SU-DHL-6 (cell line): Measurements from ENCODE around the gene CMTR2.

ENCODE experiments used
- H2AFZ ChIP-seq: fragments of 200-600 bp; sonication (generic); 2 replicates; pipeline ENCODE4 v1.6.1; 2014; ENCODE audit warnings: low read depth, mild to moderate bottlenecking, moderate library complexity, mixed read lengths, antibody characterized with exemption, low read length; ENCODE audit not compliant: severe bottlenecking
- H3F3A ChIP-seq: fragments of 200-600 bp; shearing (Covaris generic); 2 replicates; pipeline ENCODE4 v1.6.0; 2016; ENCODE audit warnings: antibody characterized with exemption, mild to moderate bottlenecking; ENCODE audit not compliant: insufficient read depth
- H3K27ac ChIP-seq: fragments of 200-600 bp; sonication (generic); 2 replicates; pipeline ENCODE4 v1.5.1; 2016; ENCODE audit warnings: low read depth, mild to moderate bottlenecking, low read length, moderate library complexity, mixed read lengths
- H3K27me3 ChIP-seq: fragments of 200-600 bp; sonication (generic), shearing (Covaris generic); 2 replicates; pipeline ENCODE4 v1.6.0; 2014; ENCODE audit warnings: mild to moderate bottlenecking, low read length
- H3K36me3 ChIP-seq: fragments of 200-600 bp; sonication (generic); 2 replicates; pipeline ENCODE4 v1.6.1; 2014; ENCODE audit warnings: mild to moderate bottlenecking, low read length, mixed read lengths
- H3K4me2 ChIP-seq: fragments of 300-600, 200-600 bp; shearing (Covaris generic), sonication (generic); 2 replicates; pipeline ENCODE4 v1.6.0; 2014; ENCODE audit warnings: low read length, low read depth, mild to moderate bottlenecking; ENCODE audit not compliant: poor library complexity, severe bottlenecking
- H3K4me3 ChIP-seq: fragments of 200-600 bp; sonication (generic); 2 replicates; pipeline ENCODE4 v1.5.1; 2014; ENCODE audit warnings: antibody characterized with exemption, low read length, mild to moderate bottlenecking, mixed read lengths; ENCODE audit not compliant: insufficient read depth, poor library complexity, severe bottlenecking
- H3K79me2 ChIP-seq: fragments of 200-600 bp; sonication (generic); 2 replicates; pipeline ENCODE4 v1.6.1; 2014; ENCODE audit warnings: mild to moderate bottlenecking, low read length, moderate library complexity; ENCODE audit not compliant: insufficient read depth
- H3K9ac ChIP-seq: fragments of 200-600 bp; sonication (generic); 2 replicates; pipeline ENCODE4 v1.7.0; 2014; ENCODE audit warnings: mild to moderate bottlenecking, low read length
- H3K9me2 ChIP-seq: fragments of 200-600 bp; sonication (generic); replicated peaks from 2 replicates; pipeline ENCODE4 v1.6.1; 2014; ENCODE audit warnings: low read length; ENCODE audit not compliant: insufficient read depth
- H3K9me3 ChIP-seq: fragments of 200-600 bp; sonication (generic); 2 replicates; pipeline ENCODE4 v1.6.1; 2014; ENCODE audit warnings: low read length, mixed read lengths; ENCODE audit not compliant: insufficient read depth
- H4K20me1 ChIP-seq: fragments of 200-600 bp; sonication (generic); 2 replicates; pipeline ENCODE4 v1.6.1; 2014; ENCODE audit warnings: low read depth, mild to moderate bottlenecking, antibody characterized with exemption, low read length, moderate library complexity, mixed read lengths
- CTCF ChIP-seq: fragments of 200-600 bp; sonication (generic); IDR thresholded peaks from one replicate; pipeline ENCODE4 v1.5.1; 2017; ENCODE audit warnings: antibody characterized with exemption, mild to moderate bottlenecking, low read length, moderate library complexity; ENCODE audit not compliant: insufficient read depth, poor library complexity, severe bottlenecking
- EZH2phosphoT487 ChIP-seq: fragments of 200-600 bp; sonication (generic), shearing (Covaris generic); conservative IDR thresholded peaks from 2 replicates; pipeline ENCODE4 v1.6.1; 2018; ENCODE audit warnings: mild to moderate bottlenecking, antibody characterized with exemption, low read length, moderate library complexity, mixed read lengths

The CMTR2 gene

GRCh38 chr16:71249399-71249798, 39.8 kb downstream of the CMTR2 start:
- no peak overlapping the region for H3K4me3 ChIP-seq
- no peak overlapping the region for H3K27ac ChIP-seq
- H4K20me1 ChIP-seq, result no peaks in the 10 kb centered on the region
- no peaks in the 10 kb centered on the region for H3K9me2 ChIP-seq
- no peak for TF ChIP-seq CTCF
- no peak for TF ChIP-seq EZH2phosphoT487
- H3F3A ChIP-seq, result no peaks in the 10 kb centered on the region
- H2AFZ ChIP-seq, result no peak overlapping the region
- H3K27me3 ChIP-seq, result no peaks in the 10 kb centered on the region
- H3K9ac ChIP-seq, result no peak overlapping the region
- no peaks in the 10 kb centered on the region for H3K79me2 ChIP-seq
- no peaks in the 10 kb centered on the region for H3K36me3 ChIP-seq
- no peaks in the 10 kb centered on the region for H3K9me3 ChIP-seq
- H3K4me2 ChIP-seq, result no peak overlapping the region

- H3K36me3 ChIP-seq, result no peaks in the 10 kb centered on the region
- no peak overlapping the region for H3K4me2 ChIP-seq
- H2AFZ ChIP-seq, result no peak overlapping the region
- no peak overlapping the region for H3K9ac ChIP-seq
- H3K9me2 ChIP-seq, result no peaks in the 10 kb centered on the region
- no peaks in the 10 kb centered on the region for H4K20me1 ChIP-seq
- H3F3A ChIP-seq, result no peaks in the 10 kb centered on the region
- H3K9me3 ChIP-seq, result no peaks in the 10 kb centered on the region
- H3K27ac ChIP-seq, result no peak overlapping the region
- H3K4me3 ChIP-seq, result no peak overlapping the region
- TF ChIP-seq CTCF (no peak), EZH2phosphoT487 (no peak)
- H3K27me3 ChIP-seq, result no peaks in the 10 kb centered on the region
- no peaks in the 10 kb centered on the region for H3K79me2 ChIP-seq
Observed at GRCh38 chr16:71247478-71247877, 41.7 kb downstream of the CMTR2 start.

- Histone ChIP-seq H3K9ac (no peak overlapping the region), H2AFZ (no peak overlapping the region), H3K9me2 (no peaks in the 10 kb centered on the region), H3K4me2 (no peak overlapping the region), H3K27ac (no peak overlapping the region), H3K27me3 (no peaks in the 10 kb centered on the region), H3F3A (no peaks in the 10 kb centered on the region), H4K20me1 (no peaks in the 10 kb centered on the region), H3K9me3 (no peaks in the 10 kb centered on the region), H3K4me3 (no peak overlapping the region), H3K36me3 (no peaks in the 10 kb centered on the region), H3K79me2 (no peaks in the 10 kb centered on the region)
- TF ChIP-seq EZH2phosphoT487 (no peak), CTCF (no peak)
Observed at GRCh38 chr16:71246309-71246708, 42.9 kb downstream of the CMTR2 start.
